ENCODE measurements around the gene PITPNM1. TPM values are rescaled to one million over a fixed set of nuclear protein-coding genes. Genes with fewer than 3 reads are reported as not detected.

The PITPNM1 gene
- total and polyA plus RNA-seq, 2 of the 13 experiments (the other 11 are each of a cell fraction or from before 2014, with no cell fraction given): 8.2 to 8.5 TPM

DNA sequence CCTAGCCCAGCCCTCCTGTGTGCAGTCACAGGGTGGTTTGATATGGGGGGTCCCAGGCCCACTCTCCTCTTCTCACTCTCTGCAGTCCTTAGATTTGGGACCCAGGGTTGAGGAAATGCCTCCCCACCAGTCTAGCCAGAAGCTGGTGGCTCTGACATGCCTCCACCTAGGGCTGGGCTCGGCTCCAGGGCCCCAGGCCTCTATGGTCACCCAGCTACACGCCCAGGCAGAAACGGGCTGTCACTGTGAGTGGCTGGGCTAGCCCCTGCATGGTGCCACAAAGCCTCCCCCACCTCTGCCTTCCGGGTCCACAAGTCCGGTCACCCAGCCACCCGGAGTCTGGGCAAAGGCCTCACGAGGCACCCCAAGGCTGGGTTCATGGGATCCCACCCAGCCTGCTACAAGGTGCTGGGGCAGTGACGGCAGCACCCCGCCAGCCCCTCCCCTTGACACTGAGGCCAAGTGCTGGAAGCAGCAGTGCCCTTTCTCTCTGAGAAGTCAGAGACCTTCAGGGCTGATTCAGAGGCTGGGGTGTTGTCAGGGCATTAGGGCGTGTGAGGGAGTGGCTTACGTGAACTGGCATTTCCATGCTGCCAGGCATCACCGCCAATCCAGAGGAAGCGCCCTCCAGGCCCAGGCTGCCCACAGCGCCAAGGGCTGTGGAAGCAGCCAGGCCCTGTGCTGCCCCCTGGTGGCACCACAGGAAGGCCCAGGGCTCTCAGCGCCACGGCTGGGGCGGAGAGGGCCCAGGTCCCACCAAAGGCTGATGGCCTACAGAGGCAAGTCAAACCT is 638 bp upstream of the PITPNM1 start (continued):
- TF ChIP-seq ZBTB39 (CRISPR knock-in tag; IDR thresholded peaks at IDR 0.05): no peak; the same call in 1 of the 2 replicates
- TF ChIP-seq SAP130 (CRISPR knock-in tag; IDR thresholded peaks at IDR 0.05; ENCODE audit: low read depth): peak; percentile 85
- TF ChIP-seq KDM4B (CRISPR knock-in tag; IDR thresholded peaks at IDR 0.05): peak; percentile 2; the same call in 1 of the 2 replicates
- TF ChIP-seq, protein P1, sequence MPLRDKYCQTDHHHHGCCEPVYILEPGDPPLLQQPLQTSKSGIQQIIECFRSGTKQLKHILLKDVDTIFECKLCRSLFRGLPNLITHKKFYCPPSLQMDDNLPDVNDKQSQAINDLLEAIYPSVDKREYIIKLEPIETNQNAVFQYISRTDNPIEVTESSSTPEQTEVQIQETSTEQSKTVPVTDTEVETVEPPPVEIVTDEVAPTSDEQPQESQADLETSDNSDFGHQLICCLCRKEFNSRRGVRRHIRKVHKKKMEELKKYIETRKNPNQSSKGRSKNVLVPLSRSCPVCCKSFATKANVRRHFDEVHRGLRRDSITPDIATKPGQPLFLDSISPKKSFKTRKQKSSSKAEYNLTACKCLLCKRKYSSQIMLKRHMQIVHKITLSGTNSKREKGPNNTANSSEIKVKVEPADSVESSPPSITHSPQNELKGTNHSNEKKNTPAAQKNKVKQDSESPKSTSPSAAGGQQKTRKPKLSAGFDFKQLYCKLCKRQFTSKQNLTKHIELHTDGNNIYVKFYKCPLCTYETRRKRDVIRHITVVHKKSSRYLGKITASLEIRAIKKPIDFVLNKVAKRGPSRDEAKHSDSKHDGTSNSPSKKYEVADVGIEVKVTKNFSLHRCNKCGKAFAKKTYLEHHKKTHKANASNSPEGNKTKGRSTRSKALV (CRISPR knock-in tag; IDR thresholded peaks at IDR 0.05): no peak
- TF ChIP-seq PITX1 (CRISPR knock-in tag; IDR thresholded peaks at IDR 0.05): peak; percentile 57; the same call in 1 of the 2 replicates
- TF ChIP-seq HMGXB3 (CRISPR knock-in tag; IDR thresholded peaks at IDR 0.05; ENCODE audit: borderline replicate concordance): peak; percentile 34; the same call in 1 of the 2 replicates
- 0 out of 2 replicates have a peak, but pooled peaks have one; percentile 29 for TF ChIP-seq ZNF547 (CRISPR knock-in tag; IDR thresholded peaks at IDR 0.05)
- no peak for TF ChIP-seq CBFB (CRISPR knock-in tag; IDR thresholded peaks at IDR 0.05)
- TF ChIP-seq EHMT2 (IDR thresholded peaks at IDR 0.05; ENCODE audit: borderline replicate concordance, low read depth, low read length): no peak
- no peak for TF ChIP-seq ZNF34 (CRISPR knock-in tag; IDR thresholded peaks at IDR 0.05; ENCODE audit: borderline replicate concordance)
- TF ChIP-seq NBN (conservative IDR thresholded peaks at IDR 0.05): no peak
- TF ChIP-seq, protein P2, sequence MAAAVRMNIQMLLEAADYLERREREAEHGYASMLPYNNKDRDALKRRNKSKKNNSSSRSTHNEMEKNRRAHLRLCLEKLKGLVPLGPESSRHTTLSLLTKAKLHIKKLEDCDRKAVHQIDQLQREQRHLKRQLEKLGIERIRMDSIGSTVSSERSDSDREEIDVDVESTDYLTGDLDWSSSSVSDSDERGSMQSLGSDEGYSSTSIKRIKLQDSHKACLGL (CRISPR knock-in tag; IDR thresholded peaks at IDR 0.05): peak; percentile 27; the same call in 1 of the 2 replicates
- TF ChIP-seq, protein P3, sequence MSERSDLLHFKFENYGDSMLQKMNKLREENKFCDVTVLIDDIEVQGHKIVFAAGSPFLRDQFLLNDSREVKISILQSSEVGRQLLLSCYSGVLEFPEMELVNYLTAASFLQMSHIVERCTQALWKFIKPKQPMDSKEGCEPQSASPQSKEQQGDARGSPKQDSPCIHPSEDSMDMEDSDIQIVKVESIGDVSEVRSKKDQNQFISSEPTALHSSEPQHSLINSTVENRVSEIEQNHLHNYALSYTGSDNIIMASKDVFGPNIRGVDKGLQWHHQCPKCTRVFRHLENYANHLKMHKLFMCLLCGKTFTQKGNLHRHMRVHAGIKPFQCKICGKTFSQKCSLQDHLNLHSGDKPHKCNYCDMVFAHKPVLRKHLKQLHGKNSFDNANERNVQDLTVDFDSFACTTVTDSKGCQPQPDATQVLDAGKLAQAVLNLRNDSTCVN (CRISPR knock-in tag; IDR thresholded peaks at IDR 0.05; ENCODE audit: borderline replicate concordance): peak; percentile 14; the same call in 1 of the 2 replicates
- TF ChIP-seq SP1 (IDR thresholded peaks at IDR 0.05): no peak
- TF ChIP-seq SP1 (CRISPR knock-in tag; IDR thresholded peaks at IDR 0.05): peak; percentile 58; the same call in 1 of the 2 replicates
- no peak for TF ChIP-seq ZNF260 (CRISPR knock-in tag; IDR thresholded peaks at IDR 0.05; ENCODE audit: borderline replicate concordance, low read depth)
- 0 out of 2 replicates have a peak, but pooled peaks have one; percentile 43 for TF ChIP-seq ZFP36L1 (CRISPR knock-in tag; IDR thresholded peaks at IDR 0.05)

Measured in HepG2 (cell line).